Measurements from ENCODE around the gene SERPINB12.

DNA sequence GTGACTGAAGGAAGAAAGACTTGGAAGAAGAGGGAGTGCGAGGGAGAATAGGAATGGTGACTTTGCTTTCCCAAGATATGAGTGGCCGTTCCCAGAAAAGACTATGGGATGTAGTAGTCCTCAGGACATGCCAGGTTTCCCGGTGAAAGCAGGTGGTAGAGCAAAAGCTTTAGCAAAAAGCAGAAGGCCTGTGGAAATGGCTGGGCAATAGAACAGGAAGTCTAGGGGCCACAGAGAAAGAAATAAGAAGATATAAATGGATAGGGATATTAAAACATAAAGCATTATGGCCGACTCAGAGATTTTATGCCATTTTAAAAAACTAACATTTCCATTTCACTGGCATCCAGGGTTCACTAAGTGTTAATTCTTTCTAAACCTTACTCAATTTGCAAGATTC is 43.8 kb downstream of the SERPINB12 start:
- TF ChIP-seq EZH2 (IDR thresholded peaks at IDR 0.05; ENCODE audit: low read depth) = no peak
- TF ChIP-seq, protein P1, sequence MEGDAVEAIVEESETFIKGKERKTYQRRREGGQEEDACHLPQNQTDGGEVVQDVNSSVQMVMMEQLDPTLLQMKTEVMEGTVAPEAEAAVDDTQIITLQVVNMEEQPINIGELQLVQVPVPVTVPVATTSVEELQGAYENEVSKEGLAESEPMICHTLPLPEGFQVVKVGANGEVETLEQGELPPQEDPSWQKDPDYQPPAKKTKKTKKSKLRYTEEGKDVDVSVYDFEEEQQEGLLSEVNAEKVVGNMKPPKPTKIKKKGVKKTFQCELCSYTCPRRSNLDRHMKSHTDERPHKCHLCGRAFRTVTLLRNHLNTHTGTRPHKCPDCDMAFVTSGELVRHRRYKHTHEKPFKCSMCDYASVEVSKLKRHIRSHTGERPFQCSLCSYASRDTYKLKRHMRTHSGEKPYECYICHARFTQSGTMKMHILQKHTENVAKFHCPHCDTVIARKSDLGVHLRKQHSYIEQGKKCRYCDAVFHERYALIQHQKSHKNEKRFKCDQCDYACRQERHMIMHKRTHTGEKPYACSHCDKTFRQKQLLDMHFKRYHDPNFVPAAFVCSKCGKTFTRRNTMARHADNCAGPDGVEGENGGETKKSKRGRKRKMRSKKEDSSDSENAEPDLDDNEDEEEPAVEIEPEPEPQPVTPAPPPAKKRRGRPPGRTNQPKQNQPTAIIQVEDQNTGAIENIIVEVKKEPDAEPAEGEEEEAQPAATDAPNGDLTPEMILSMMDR (conservative IDR thresholded peaks at IDR 0.05) = no peak

All from PC-9 (cell line).